Neural progenitor cell (in vitro differentiated cells): ENCODE measurements around the gene MYO1E.
"Not testable (repeated sequence)": the region's sequence is repeated elsewhere in the genome, so short reads cannot be mapped to it uniquely, and the experiment has no call there.

Source experiments
- CTCF ChIP-seq: fragments of 200-600 bp; sonication (generic); IDR thresholded peaks from 2 replicates; pipeline ENCODE4 v1.5.1; 2017; ENCODE audit warnings: antibody characterized with exemption, mild to moderate bottlenecking
- EZH2 ChIP-seq: fragments of 200-600 bp; sonication (generic); IDR thresholded peaks from 2 replicates; pipeline ENCODE4 v1.6.1; 2017; ENCODE audit warnings: antibody characterized with exemption, mild to moderate bottlenecking, moderate library complexity
- EZH2phosphoT487 ChIP-seq: fragments of 200-600 bp; sonication (generic); IDR thresholded peaks from 2 replicates; pipeline ENCODE4 v1.6.1; 2017; ENCODE audit warnings: antibody characterized with exemption

- TF ChIP-seq EZH2, EZH2phosphoT487: not testable (repeated sequence)
- TF ChIP-seq CTCF, result peak; percentile 38
These were observed 228.1 kb downstream of the MYO1E start for GRCh38 chr15:59144594-59144993.
